Measurements from ENCODE around the gene DELE1.
"Not testable (repeated sequence)": the region's sequence is repeated elsewhere in the genome, so short reads cannot be mapped to it uniquely, and the experiment has no call there.

Gene DELE1

GRCh38 chr5:141883892-141884318, 39.8 kb upstream of the DELE1 start:
- DNase-seq (ENCODE audit: low spot score): no peak

- DNase-seq (ENCODE audit: low spot score): no peak
These were observed 34.3 kb upstream of the DELE1 start for GRCh38 chr5:141889282-141889871.

- not testable (repeated sequence) for DNase-seq (ENCODE audit: low spot score)
These were observed 33.2 kb upstream of the DELE1 start for GRCh38 chr5:141890429-141890828.

GRCh38 chr5:141897425-141897824, 26.2 kb upstream of the DELE1 start:
- no peak for DNase-seq (ENCODE audit: low spot score)

GRCh38 chr5:141898448-141899049, 25.1 kb upstream of the DELE1 start:
- DNase-seq (ENCODE audit: low spot score): no peak

- no peak for DNase-seq (ENCODE audit: low spot score)
These were observed 21.5 kb upstream of the DELE1 start for GRCh38 chr5:141902015-141902814.

GRCh38 chr5:141903261-141903660, 20.4 kb upstream of the DELE1 start:
- no peak for DNase-seq (ENCODE audit: low spot score)

- DNase-seq (ENCODE audit: low spot score): no peak
These were observed 19.1 kb upstream of the DELE1 start for GRCh38 chr5:141904551-141904950.

GRCh38 chr5:141906517-141906916, 17.2 kb upstream of the DELE1 start:
- no peak for DNase-seq (ENCODE audit: low spot score)

GRCh38 chr5:141906972-141907371, 16.7 kb upstream of the DELE1 start:
- no peak for DNase-seq (ENCODE audit: low spot score)

GRCh38 chr5:141908796-141909195, 14.9 kb upstream of the DELE1 start:
- DNase-seq (ENCODE audit: low spot score): no peak

GRCh38 chr5:141909212-141909611, 14.5 kb upstream of the DELE1 start:
- DNase-seq (ENCODE audit: low spot score): no peak

GRCh38 chr5:141910271-141910673, 13.4 kb upstream of the DELE1 start:
- DNase-seq (ENCODE audit: low spot score): no peak

- no peak for DNase-seq (ENCODE audit: low spot score)
These were observed 10.0 kb upstream of the DELE1 start for GRCh38 chr5:141913560-141914198.

GRCh38 chr5:141914199-141914743, 9.4 kb upstream of the DELE1 start:
- no peak for DNase-seq (ENCODE audit: low spot score)

GRCh38 chr5:141914797-141915196, 8.9 kb upstream of the DELE1 start:
- DNase-seq (ENCODE audit: low spot score): no peak

- no peak for DNase-seq (ENCODE audit: low spot score)
These were observed 7.8 kb upstream of the DELE1 start for GRCh38 chr5:141915881-141916336.

- no peak for DNase-seq (ENCODE audit: low spot score)
These were observed 7.1 kb upstream of the DELE1 start for GRCh38 chr5:141916522-141916921.

GRCh38 chr5:141917760-141918159, 5.9 kb upstream of the DELE1 start:
- DNase-seq (ENCODE audit: low spot score): no peak

- no peak for DNase-seq (ENCODE audit: low spot score)
These were observed 4.2 kb upstream of the DELE1 start for GRCh38 chr5:141919218-141920119.

GRCh38 chr5:141920771-141921170, 2.9 kb upstream of the DELE1 start:
- DNase-seq (ENCODE audit: low spot score): no peak
